Measurements from ENCODE around the gene ASCC2.

ASCC2 gene

DNA sequence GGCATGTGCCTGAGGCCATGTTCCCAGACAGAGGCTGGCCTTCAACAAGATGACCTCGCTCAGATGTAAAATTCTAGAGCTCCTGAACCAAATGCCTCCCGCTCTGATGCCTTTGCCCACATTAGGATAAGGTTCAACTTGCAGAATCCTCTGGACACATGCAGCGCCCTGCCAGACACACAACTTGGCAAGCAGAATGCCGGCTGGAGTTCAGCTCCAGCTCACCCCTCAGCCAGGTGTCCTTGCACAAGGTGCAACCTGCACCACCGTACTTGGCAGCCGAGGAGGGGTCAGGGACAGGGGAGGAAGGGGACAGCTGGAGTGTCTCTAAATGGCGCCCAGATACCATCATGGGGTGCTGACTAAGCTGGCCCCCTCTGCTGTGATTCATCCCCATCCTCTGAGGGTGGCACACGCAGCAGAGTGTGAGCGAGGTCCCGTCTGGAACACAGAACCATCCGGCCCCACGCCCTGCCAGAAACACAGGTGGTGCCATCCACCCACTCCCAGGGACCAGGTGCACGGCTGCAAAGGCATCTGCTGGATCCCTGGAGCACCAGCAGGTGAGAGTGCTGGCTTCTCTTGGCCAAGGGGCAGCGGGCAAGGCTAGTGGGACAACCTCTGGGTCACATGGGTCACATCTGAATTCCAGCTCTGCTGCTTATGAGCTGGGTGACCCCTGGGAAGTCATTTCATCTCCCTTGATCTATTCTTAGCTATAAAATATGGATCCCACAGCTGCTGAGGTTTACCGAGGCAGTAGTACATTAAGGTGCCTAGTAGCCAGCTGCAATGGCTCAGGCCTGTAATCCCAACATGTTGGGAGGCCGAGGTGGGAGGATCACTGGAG, 84.0 kb downstream of the ASCC2 start:
- no peak for DNase-seq

DNA sequence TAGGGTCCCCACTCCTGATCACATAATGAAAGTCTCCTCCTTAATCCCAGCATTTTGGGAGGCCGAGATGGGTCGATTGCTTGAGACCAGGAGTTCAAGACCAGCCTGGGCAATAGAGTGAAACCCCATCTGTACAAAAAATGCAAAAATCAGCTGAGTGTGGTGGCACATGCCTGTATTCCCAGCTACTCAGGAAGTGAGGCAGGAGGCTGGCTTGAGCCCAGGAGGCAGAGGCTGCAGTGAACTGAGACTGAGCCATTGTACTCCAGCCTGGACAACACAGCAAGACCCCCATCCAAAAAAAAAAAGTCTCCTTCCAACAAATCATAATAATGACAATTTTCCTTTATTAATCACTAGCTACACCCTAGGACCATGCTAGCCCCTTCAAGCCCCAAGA, 86.4 kb downstream of the ASCC2 start:
- DNase-seq = no peak

GRCh38 chr22:29750559-29751538, 87.2 kb downstream of the ASCC2 start:
- DNase-seq = peak; percentile 87

DNA sequence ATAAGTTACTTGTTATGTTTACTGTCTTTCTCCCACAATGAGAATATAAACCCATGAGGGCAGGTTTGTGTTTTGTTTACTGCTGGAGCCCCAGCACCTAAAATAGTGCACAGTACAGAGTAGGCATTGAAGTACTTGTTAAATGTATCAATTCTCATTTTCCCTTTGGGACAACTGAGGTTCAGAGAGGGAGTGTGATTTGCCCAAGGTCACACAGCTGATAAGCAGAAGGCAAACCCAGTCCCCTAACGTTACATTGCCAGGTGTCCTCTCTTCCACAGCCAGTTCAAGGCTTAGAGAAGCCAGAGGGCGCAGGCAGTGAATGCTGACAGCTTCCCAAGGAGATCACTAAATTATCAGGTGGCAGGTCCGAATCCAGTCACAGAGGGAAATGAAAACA, 88.0 kb downstream of the ASCC2 start:
- DNase-seq = no peak

GRCh38 chr22:29748248-29748893, 89.7 kb downstream of the ASCC2 start:
- no peak for DNase-seq

GRCh38 chr22:29747832-29748231, 90.2 kb downstream of the ASCC2 start:
- DNase-seq = no peak

DNA sequence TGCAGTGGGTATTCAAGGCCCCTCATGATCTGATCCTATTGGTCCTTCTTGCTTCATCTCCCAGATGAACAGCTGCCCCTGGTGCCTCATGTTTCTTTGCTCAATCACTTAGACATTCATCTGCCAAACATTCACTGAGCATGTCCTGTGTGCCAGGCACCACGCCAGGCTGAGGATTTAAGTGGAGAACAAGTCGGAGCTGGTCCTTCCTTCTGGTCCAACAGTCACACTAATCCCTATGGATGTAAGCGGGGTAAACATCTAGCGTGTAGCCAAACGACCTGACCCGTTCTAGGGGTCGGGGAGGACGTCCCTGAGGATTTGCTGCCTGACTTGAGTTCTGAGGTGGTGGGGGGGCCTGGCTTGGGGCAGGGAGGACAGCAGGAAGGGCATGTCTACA, 93.2 kb downstream of the ASCC2 start:
- DNase-seq = no peak

DNA sequence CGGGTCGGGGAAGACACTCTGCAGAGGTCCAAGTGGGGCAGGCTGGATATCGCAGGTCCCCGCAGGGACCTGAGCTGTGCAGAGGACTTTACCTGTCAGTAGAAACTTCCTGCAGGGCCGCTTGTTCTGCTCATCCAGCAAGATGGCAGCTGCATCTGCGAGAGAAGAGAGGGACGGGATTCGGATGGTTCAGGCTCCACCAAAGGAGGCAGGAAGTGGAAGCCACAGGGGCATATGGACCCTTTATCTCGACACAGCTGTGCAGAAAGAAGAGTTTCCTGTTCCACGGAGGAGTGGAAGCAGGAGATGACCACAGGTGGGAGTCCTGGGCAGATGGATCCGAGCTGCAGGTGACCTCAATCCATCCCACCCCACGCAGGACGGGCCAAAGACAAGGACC, 95.7 kb downstream of the ASCC2 start:
- DNase-seq = no peak

GRCh38 chr22:29741926-29742325, 96.1 kb downstream of the ASCC2 start:
- no peak for DNase-seq

- no peak for DNase-seq
Observed at GRCh38 chr22:29740216-29740615, 97.9 kb downstream of the ASCC2 start.

GRCh38 chr22:29739346-29739875, 98.7 kb downstream of the ASCC2 start:
- no peak for DNase-seq

Data from inflammatory macrophage treated with lipopolysaccharide for 4 hours (primary cell).